Neural crest cell (in vitro differentiated cells): ENCODE results near the gene NDUFA7. TPM values are rescaled to one million over a fixed set of nuclear protein-coding genes. Genes with fewer than 3 reads are reported as not detected.
A peak's percentile ranks its signal among the peaks of the same experiment; 100 is the strongest.

Source experiments
- DNase-seq: peaks from one replicate; pipeline ENCODE4 v3.0.0; 2021; ENCODE audit warnings: low read depth, mixed read lengths, low spot score
- H3K27ac Mint-ChIP-seq: one replicate; pipeline ENCODE4 v1.8.0; 2021; ENCODE audit warnings: mild to moderate bottlenecking, mixed read lengths; ENCODE audit not compliant: unreplicated experiment
- H3K27me3 Mint-ChIP-seq: 2 replicates; pipeline ENCODE4 v1.8.0; 2021; ENCODE audit warnings: low read depth, mild to moderate bottlenecking, mixed read lengths
- H3K36me3 Mint-ChIP-seq: 2 replicates; pipeline ENCODE4 v1.8.0; 2021; ENCODE audit warnings: low read depth, mild to moderate bottlenecking, mixed read lengths
- H3K4me1 Mint-ChIP-seq: 2 replicates; pipeline ENCODE4 v1.8.0; 2021; ENCODE audit warnings: mixed read lengths
- H3K4me3 Mint-ChIP-seq: one replicate; pipeline ENCODE4 v1.8.0; 2021; ENCODE audit warnings: mild to moderate bottlenecking, mixed read lengths
- H3K9me3 Mint-ChIP-seq: 2 replicates; pipeline ENCODE4 v1.8.0; 2021; ENCODE audit warnings: mixed read lengths
- total RNA-seq: library from RNA; stranded (reverse); gene quantifications from 2 replicates; pipeline ENCODE4 v1.2.1, GENCODE V29; 2021
- TF ChIP-seq, protein P1 (sequence below): fragments of 200-600 bp; sonication (generic); conservative IDR thresholded peaks from 2 replicates; pipeline ENCODE4 v1.5.0; 2021; ENCODE audit warnings: antibody characterized with exemption, mild to moderate bottlenecking

NDUFA7 gene
- total RNA-seq, 1 donor from 2014 or later, result 51.8 TPM

DNA sequence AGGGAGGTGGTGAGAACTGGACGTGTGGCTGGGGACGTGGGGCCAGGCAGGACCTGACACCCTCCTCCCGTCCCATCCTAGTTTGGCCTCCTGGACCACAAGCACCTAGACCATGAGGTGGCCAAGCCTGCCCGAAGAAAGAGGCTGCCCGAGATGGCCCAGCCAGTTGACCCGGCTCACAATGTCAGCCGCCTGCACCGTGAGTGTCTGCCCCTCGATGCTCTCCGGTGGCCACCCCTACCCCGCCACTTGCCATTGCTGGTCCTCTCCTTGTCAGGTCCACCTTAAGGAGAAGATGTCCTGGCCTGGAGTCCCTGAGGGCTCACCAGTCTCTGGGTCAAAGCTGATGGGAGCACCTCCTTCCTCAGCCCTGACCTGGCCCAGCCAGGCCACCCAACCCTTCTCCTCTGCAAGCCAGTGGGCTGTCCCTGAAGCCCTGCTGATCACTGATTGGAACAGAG, 45.0 kb upstream of the NDUFA7 start:
- no peak overlapping the region for H3K27ac Mint-ChIP-seq
- TF ChIP-seq, protein P1, sequence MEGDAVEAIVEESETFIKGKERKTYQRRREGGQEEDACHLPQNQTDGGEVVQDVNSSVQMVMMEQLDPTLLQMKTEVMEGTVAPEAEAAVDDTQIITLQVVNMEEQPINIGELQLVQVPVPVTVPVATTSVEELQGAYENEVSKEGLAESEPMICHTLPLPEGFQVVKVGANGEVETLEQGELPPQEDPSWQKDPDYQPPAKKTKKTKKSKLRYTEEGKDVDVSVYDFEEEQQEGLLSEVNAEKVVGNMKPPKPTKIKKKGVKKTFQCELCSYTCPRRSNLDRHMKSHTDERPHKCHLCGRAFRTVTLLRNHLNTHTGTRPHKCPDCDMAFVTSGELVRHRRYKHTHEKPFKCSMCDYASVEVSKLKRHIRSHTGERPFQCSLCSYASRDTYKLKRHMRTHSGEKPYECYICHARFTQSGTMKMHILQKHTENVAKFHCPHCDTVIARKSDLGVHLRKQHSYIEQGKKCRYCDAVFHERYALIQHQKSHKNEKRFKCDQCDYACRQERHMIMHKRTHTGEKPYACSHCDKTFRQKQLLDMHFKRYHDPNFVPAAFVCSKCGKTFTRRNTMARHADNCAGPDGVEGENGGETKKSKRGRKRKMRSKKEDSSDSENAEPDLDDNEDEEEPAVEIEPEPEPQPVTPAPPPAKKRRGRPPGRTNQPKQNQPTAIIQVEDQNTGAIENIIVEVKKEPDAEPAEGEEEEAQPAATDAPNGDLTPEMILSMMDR, result no peak
- H3K36me3 Mint-ChIP-seq, result no peaks in the 10 kb centered on the region
- peaks cover 62% of the 10 kb centered on the region for H3K27me3 Mint-ChIP-seq
- no peak for DNase-seq
- no peak overlapping the region for H3K4me3 Mint-ChIP-seq
- peaks cover 17% of the 10 kb centered on the region for H3K4me1 Mint-ChIP-seq
- no peaks in the 10 kb centered on the region for H3K9me3 Mint-ChIP-seq

DNA sequence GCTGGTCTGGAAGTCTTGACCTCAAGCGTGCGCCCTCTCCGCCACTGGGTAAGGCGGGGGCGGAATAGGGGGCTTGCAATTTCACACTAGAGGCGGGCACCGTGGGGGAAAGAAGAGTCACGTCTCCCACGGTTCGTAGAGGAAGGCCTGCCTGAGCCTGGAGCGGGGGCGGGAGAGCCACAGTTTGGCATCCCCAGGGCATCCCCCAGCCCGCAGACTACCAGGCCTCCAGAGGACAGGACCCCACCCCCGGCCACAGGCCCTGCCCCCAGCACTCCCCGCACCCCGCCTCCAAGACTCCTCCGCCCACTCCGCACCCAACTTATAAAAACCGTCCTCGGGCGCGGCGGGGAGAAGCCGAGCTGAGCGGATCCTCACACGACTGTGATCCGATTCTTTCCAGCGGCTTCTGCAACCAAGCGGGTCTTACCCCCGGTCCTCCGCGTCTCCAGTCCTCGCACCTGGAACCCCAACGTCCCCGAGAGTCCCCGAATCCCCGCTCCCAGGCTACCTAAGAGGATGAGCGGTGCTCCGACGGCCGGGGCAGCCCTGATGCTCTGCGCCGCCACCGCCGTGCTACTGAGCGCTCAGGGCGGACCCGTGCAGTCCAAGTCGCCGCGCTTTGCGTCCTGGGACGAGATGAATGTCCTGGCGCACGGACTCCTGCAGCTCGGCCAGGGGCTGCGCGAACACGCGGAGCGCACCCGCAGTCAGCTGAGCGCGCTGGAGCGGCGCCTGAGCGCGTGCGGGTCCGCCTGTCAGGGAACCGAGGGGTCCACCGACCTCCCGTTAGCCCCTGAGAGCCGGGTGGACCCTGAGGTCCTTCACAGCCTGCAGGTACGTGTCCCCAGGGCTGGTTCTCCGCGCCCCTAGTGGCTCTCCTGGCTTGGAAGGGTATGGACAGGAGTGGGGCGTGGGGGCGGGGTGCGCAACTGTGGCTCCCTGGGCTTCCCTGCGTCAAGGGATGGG, 42.9 kb upstream of the NDUFA7 start, which contains the start of gene ANGPTL4:
Gene ANGPTL4 (plus strand): TSS at position 353 of the 969 bp plus-strand sequence. CDS start 167 bp downstream, at position 520.
- Mint-ChIP-seq H3K4me1 (peaks cover 17% of the 10 kb centered on the region), H3K36me3 (no peaks in the 10 kb centered on the region), H3K27me3 (peaks cover 64% of the 10 kb centered on the region), H3K4me3 (peak within 1 kb of the TSS; percentile 77), H3K27ac (no peak within 1 kb of the TSS), H3K9me3 (no peaks in the 10 kb centered on the region)
- TF ChIP-seq, protein P1, result peak; percentile 25
- DNase-seq, result peak; percentile 27

DNA sequence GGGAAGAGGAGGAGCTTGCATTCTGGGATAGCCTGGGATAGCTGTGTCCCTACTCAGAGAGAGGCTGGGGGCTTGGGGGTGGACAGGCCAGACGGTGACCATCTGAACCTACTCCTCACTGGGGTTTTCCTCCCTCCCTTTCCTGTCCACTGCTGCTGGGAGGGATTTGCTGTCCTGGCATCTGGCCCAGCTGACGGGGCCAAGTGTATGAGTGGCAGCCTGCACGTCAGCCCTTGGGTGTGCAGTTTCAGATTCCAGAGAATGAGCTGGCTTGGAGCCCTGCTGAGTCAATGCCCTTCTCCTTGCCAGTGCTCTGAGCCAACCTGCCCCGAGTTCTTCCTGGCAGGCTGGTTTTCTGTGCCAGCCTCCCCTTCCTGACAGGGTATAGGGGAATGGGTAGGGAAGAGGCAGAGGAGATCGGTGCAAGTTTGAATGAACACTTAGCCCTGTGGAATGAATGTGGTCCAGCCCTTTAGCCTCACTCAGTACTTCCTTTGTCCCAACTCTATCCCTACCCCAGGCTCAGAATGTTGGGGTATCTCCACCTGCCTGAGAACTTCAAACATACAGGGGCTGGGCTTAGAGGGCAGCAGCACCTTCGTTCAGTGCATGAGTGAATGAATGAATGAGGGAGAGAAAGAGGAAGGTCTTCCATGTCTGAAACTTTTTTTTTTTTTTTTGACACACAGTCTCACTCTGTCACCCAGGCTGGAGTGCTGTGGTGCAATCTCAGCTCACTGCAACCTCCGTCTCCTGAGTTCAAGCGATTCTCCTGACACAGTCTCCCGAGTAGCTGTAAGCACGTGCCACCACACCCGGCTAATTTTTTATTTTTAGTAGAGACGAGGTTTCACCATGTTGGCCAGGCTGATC, 41.0 kb upstream of the NDUFA7 start:
- DNase-seq, result no peak
- no peak overlapping the region for H3K4me3 Mint-ChIP-seq
- no peaks in the 10 kb centered on the region for H3K36me3 Mint-ChIP-seq
- no peak overlapping the region for H3K27ac Mint-ChIP-seq
- H3K27me3 Mint-ChIP-seq, result peaks cover 57% of the 10 kb centered on the region
- H3K9me3 Mint-ChIP-seq, result no peaks in the 10 kb centered on the region
- H3K4me1 Mint-ChIP-seq, result peaks cover 10% of the 10 kb centered on the region
- TF ChIP-seq, protein P1, result no peak

DNA sequence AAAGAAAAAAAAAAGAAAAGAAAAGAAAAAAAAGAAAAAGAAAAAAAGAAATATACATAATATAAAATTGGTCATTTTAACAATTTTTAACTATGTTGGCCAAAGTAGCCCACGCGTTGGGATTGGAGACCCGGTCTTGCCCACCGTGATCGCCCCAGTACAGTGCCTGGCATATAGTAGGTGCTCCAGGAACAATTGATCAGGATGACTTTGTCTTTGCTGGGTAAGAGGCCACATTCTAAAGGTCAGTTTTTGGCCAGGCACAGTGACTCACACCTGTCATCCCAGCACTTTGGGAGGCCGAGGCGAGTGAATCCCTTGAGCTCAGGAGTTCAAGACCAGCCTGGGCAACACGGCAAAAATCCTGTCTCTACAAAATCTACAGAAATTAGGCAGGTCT, 39.0 kb upstream of the NDUFA7 start:
- Mint-ChIP-seq H3K27ac (no peak overlapping the region), H3K4me3 (no peak overlapping the region), H3K4me1 (peaks cover 15% of the 10 kb centered on the region), H3K9me3 (no peaks in the 10 kb centered on the region), H3K27me3 (peaks cover 38% of the 10 kb centered on the region), H3K36me3 (no peaks in the 10 kb centered on the region)
- DNase-seq, result no peak
- TF ChIP-seq, protein P1, result no peak

DNA sequence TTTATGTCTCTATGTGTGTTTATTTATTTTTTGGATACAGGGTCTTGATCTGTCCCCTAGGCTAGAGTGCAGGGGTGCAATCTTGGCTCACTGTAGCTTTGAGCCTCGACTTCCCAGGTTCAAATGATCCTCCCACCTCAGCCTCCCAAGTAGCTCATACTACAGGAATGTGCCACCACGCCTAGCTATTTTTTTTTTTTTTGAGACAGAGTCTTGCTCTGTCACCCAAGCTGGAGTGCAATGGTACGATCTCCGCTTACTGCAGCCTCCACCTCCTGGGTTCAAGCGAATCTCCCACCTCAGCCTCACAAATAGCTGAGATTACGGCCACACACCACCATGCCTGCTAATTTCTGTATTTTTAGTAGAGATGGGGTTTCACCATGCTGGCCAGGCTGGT, 37.8 kb upstream of the NDUFA7 start:
- H3K4me1 Mint-ChIP-seq, result peaks cover 16% of the 10 kb centered on the region
- H3K27me3 Mint-ChIP-seq, result peaks cover 26% of the 10 kb centered on the region
- no peaks in the 10 kb centered on the region for H3K36me3 Mint-ChIP-seq
- H3K27ac Mint-ChIP-seq, result no peak overlapping the region
- TF ChIP-seq, protein P1, result no peak
- H3K4me3 Mint-ChIP-seq, result no peak overlapping the region
- no peaks in the 10 kb centered on the region for H3K9me3 Mint-ChIP-seq
- DNase-seq, result no peak
